ENCODE measurements around the gene ATF3. TPM values are rescaled to one million over a fixed set of nuclear protein-coding genes. Genes with fewer than 3 reads are reported as not detected.
A peak's percentile ranks its signal among the peaks of the same experiment; 100 is the strongest.

Gene ATF3
- polyA plus RNA-seq, 3 donors, result 10.4 to 227 (median 13.3) TPM

DNA sequence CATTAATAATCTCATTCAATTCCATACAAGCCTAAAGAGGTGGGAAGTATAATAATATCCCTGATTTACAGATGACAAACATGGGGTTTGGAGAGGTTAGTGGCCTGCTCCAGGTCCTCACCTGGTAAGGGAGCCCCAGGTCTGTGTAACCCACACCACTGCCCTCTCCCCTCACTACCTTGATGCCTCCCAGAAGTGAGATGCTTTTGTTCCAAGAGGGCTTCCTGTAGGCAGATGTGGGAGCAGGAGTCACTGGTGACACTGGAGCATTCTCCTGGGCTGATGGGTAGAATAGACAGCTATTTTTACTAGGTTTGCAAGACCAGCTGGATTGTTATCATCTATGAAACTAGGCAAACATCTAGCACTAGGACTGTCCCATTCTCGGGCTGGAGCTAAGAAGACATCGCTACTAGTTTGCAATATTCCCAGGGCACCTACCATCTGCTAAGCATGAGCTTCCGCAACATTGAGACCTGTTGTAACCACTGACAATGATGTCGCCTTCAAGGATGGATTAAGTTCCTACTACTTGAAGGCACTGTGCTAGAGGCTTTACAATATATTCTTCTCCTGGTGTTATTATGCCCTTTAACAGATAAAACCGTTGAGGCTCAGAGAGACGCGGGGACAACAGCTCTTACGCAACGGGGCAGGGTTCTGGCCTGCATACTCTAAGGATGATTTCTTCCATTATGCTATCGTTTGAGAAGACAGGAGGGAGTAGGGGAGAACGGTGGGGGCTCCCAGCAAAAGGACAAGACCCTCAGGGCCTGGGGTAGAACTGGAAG, 56.0 kb downstream of the ATF3 start:
- peak overlapping the region; percentile 80 for H2AFZ ChIP-seq (ENCODE audit: insufficient read depth, low read depth, low read length, poor library complexity, severe bottlenecking)
- Mint-ChIP-seq H3K36me3 (no peaks in the 10 kb centered on the region), H3K4me3 (no peak overlapping the region), H3K27ac (peak overlapping the region in 4 of 7 donors; percentile 18 to 89 (median 55)), H3K27me3 (ENCODE audit: low read depth in 3 of 3) (peaks cover 3 to 8% (median 6%) of the 10 kb centered on the region in 3 donors), H3K4me1 (peaks cover 36% of the 10 kb centered on the region), H3K9me3 (peaks cover 0 to 2% (median 0%) of the 10 kb centered on the region in 7 donors)
- H3K4me2 ChIP-seq (replicated peaks; ENCODE audit: extremely low read depth, low read length, poor library complexity, severe bottlenecking), result no peak overlapping the region
- H3K36me3 ChIP-seq (replicated peaks in 1 of 2; ENCODE audit: control insufficient read depth in 1 of 2, insufficient read depth in 2 of 2, low read length in 2 of 2), result no peaks in the 10 kb centered on the region
- no peaks in the 10 kb centered on the region for H3K27me3 ChIP-seq (ENCODE audit: control insufficient read depth in 2 of 2, insufficient read depth in 2 of 2, low read length in 2 of 2)
- peak overlapping the region; percentile 71 for H3K9ac ChIP-seq (ENCODE audit: insufficient read depth, low read length, poor library complexity, severe bottlenecking)
- H3K4me1 ChIP-seq (ENCODE audit: control insufficient read depth in 1 of 2, insufficient read depth in 2 of 2, low read length in 2 of 2), result peaks cover 33 to 42% of the 10 kb centered on the region in 2 donors
- H3K9me3 ChIP-seq (replicated peaks in 1 of 2; ENCODE audit: control insufficient read depth in 1 of 2, insufficient read depth in 1 of 2, low read length in 2 of 2), result no peaks in the 10 kb centered on the region
- intact Hi-C loops (cut with micrococcal nuclease), result loop anchor here (1.0 to 10.0 kb wide), 6 partner anchors 32 to 331 kb away; partner anchors contain the start of genes NSL1 (in 1 of the 2) and TATDN3 (in 1 of the 2)
- no peak overlapping the region for H3K27ac ChIP-seq (ENCODE audit: low read depth in 1 of 2, low read length in 2 of 2)
- H4K20me1 ChIP-seq (ENCODE audit: insufficient read depth, low read length), result no peaks in the 10 kb centered on the region
- peak overlapping the region in 1 of 3 experiments; percentile 76 for H3K4me3 ChIP-seq (replicated peaks in 1 of 3; ENCODE audit: low read depth in 2 of 3, low read length in 3 of 3)
- no peak for DNase-seq
- TF ChIP-seq, protein P1, sequence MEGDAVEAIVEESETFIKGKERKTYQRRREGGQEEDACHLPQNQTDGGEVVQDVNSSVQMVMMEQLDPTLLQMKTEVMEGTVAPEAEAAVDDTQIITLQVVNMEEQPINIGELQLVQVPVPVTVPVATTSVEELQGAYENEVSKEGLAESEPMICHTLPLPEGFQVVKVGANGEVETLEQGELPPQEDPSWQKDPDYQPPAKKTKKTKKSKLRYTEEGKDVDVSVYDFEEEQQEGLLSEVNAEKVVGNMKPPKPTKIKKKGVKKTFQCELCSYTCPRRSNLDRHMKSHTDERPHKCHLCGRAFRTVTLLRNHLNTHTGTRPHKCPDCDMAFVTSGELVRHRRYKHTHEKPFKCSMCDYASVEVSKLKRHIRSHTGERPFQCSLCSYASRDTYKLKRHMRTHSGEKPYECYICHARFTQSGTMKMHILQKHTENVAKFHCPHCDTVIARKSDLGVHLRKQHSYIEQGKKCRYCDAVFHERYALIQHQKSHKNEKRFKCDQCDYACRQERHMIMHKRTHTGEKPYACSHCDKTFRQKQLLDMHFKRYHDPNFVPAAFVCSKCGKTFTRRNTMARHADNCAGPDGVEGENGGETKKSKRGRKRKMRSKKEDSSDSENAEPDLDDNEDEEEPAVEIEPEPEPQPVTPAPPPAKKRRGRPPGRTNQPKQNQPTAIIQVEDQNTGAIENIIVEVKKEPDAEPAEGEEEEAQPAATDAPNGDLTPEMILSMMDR (IDR thresholded peaks at IDR 0.05), result no peak
- WGBS (ENCODE audit: insufficient coverage), result 69% methylated on average over 7 of the region's 11 CpGs
- no peaks in the 10 kb centered on the region for H3K79me2 ChIP-seq (ENCODE audit: insufficient read depth, low read length)

DNA sequence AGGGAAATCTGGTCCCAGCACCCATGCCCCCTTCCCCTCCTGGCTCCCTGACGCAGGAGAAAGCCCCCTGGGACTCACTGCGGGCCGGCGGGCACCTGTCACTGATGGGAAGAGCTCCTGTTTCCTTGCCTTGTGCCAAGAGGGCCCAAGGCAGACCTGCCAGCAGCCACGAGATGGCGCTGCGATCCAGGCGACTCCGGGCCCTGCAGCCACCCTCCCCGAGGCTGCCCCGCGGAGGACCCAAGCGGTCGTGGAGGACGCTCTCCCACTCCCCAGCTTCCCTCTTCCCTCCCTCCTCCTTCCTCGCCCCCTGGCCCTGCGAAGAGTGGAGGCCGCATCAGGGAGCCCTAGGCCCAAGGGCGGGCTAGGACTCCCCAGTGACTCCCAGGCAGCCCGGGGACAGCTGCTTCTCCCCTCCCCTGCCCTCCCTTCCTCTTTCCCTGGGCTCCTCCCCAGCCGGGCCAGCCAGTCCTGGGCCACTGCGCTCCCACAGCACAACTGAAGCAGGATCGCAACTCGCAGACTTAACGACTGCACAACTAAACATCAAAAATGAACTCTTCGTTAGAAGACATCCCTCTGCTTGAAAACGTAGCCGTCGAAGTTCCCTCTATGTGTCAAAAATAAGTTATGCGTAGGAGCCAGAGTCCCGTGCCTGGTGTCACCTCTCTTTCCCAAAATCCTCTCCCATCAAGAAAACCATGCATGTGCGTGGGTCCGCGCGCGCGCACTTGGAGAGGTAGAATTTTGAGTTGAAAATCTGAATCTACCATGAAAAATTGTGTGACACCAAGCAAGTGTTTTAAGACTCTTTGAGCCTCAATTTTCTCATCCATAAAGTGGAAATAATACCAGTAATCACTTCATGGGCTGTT, 56.9 kb downstream of the ATF3 start:
- Histone ChIP-seq H2AFZ (ENCODE audit: insufficient read depth, low read depth, low read length, poor library complexity, severe bottlenecking) (peak overlapping the region; percentile 80), H3K9ac (ENCODE audit: insufficient read depth, low read length, poor library complexity, severe bottlenecking) (peak overlapping the region; percentile 71), H3K79me2 (ENCODE audit: insufficient read depth, low read length) (no peaks in the 10 kb centered on the region), H3K4me3 (replicated peaks in 1 of 3; ENCODE audit: low read depth in 2 of 3, low read length in 3 of 3) (peak overlapping the region; percentile 45 to 76 (median 57)), H3K9me3 (replicated peaks in 1 of 2; ENCODE audit: control insufficient read depth in 1 of 2, insufficient read depth in 1 of 2, low read length in 2 of 2) (no peaks in the 10 kb centered on the region), H3K4me2 (replicated peaks; ENCODE audit: extremely low read depth, low read length, poor library complexity, severe bottlenecking) (peak overlapping the region; percentile 67), H3K36me3 (replicated peaks in 1 of 2; ENCODE audit: control insufficient read depth in 1 of 2, insufficient read depth in 2 of 2, low read length in 2 of 2) (no peaks in the 10 kb centered on the region), H3K27me3 (ENCODE audit: control insufficient read depth in 2 of 2, insufficient read depth in 2 of 2, low read length in 2 of 2) (no peaks in the 10 kb centered on the region), H4K20me1 (ENCODE audit: insufficient read depth, low read length) (no peaks in the 10 kb centered on the region), H3K4me1 (ENCODE audit: control insufficient read depth in 1 of 2, insufficient read depth in 2 of 2, low read length in 2 of 2) (peaks cover 40 to 50% of the 10 kb centered on the region in 2 donors), H3K27ac (ENCODE audit: low read depth in 1 of 2, low read length in 2 of 2) (peak overlapping the region; percentile 34 to 80)
- DNase-seq, result peak; percentile 75 to 83 (median 79)
- peak overlapping the region; percentile 28 to 93 (median 92) for H3K27ac Mint-ChIP-seq
- peaks cover 45% of the 10 kb centered on the region for H3K4me1 Mint-ChIP-seq
- peaks cover 2 to 8% (median 6%) of the 10 kb centered on the region in 3 donors for H3K27me3 Mint-ChIP-seq (ENCODE audit: low read depth in 3 of 3)
- H3K9me3 Mint-ChIP-seq, result peaks cover 0 to 2% (median 0%) of the 10 kb centered on the region in 7 donors
- 0% methylated on average over 23 of the region's 37 CpGs for WGBS (ENCODE audit: insufficient coverage)
- TF ChIP-seq, protein P1 (IDR thresholded peaks at IDR 0.05), result peak; percentile 99
- H3K4me3 Mint-ChIP-seq, result peak overlapping the region; percentile 81 to 93
- no peaks in the 10 kb centered on the region for H3K36me3 Mint-ChIP-seq
- intact Hi-C loops (cut with micrococcal nuclease), result loop anchor here (1.0 to 10.0 kb wide), 6 partner anchors 33 to 330 kb away; partner anchors contain the start of genes NSL1 (in 1 of the 2) and TATDN3 (in 1 of the 2)
